Colonic mucosa (tissue), 4 donors: ENCODE results near the gene HDLBP. TPM values are rescaled to one million over a fixed set of nuclear protein-coding genes. Genes with fewer than 3 reads are reported as not detected.

ENCODE experiments used
- DNase-seq: peaks from one replicate; pipeline ENCODE4 v3.0.0-alpha.2; 2020
- H3K27ac ChIP-seq: fragments of 200-600 bp; one replicate; pipeline ENCODE4 v1.8.0; 2021
- H3K27me3 ChIP-seq: fragments of 200-600 bp; one replicate; pipeline ENCODE4 v1.8.0; 2021
- H3K36me3 ChIP-seq: fragments of 200-600 bp; one replicate; pipeline ENCODE4 v1.8.0; 2021
- H3K4me1 ChIP-seq: fragments of 200-600 bp; one replicate; pipeline ENCODE4 v1.8.0; 2021; ENCODE audit warnings: mild to moderate bottlenecking
- H3K4me3 ChIP-seq: fragments of 200-600 bp; one replicate; pipeline ENCODE4 v1.8.0; 2021
- H3K9ac ChIP-seq, 2 donors: one replicate each; pipeline ENCODE4 v1.7.0; 2013; ENCODE audit warnings: control low read depth in 2 of 2, low read depth in 2 of 2, low read length in 2 of 2
- H3K9me3 ChIP-seq: fragments of 200-600 bp; one replicate; pipeline ENCODE4 v1.8.0; 2021
- intact Hi-C: fragments of 100-400 bp; cut with DNase I; formaldehyde crosslinking; loops from one replicate; pipeline ENCODE4 v1.14.1; 2022
- total RNA-seq, 2 donors: library from RNA; stranded (reverse); fragmentation: NEBNext Ultra II Directional in 1 of 2; extraction: Animal tissue kit (Norgen Biotek cat#: 25700) in 1 of 2; gene quantifications; one replicate each; pipeline ENCODE4 v1.2.1, GENCODE V29; 2021
- TF ChIP-seq, protein P1 (sequence below): fragments of 200-600 bp; IDR thresholded peaks from one replicate; pipeline ENCODE4 v1.8.0; 2022; ENCODE audit warnings: antibody characterized with exemption, mild to moderate bottlenecking
- donor health status: healthy.
- donor health status: DM: no; HTN: no; CAD: no.
- donor health status: DM: no; HTN: no; CAD: no.

HDLBP gene
- total RNA-seq, 2 donors from 2014 or later, result 483 to 625 TPM

GRCh38 chr2:241189856-241190201, 125.6 kb downstream of the HDLBP start:
- no peaks in the 10 kb centered on the region for H3K27me3 ChIP-seq
- no peak for DNase-seq
- H3K4me1 ChIP-seq, result no peaks in the 10 kb centered on the region
- no peak overlapping the region for H3K9ac ChIP-seq
- intact Hi-C loops, result no loop called here
- H3K27ac ChIP-seq, result no peak overlapping the region
- TF ChIP-seq, protein P1, sequence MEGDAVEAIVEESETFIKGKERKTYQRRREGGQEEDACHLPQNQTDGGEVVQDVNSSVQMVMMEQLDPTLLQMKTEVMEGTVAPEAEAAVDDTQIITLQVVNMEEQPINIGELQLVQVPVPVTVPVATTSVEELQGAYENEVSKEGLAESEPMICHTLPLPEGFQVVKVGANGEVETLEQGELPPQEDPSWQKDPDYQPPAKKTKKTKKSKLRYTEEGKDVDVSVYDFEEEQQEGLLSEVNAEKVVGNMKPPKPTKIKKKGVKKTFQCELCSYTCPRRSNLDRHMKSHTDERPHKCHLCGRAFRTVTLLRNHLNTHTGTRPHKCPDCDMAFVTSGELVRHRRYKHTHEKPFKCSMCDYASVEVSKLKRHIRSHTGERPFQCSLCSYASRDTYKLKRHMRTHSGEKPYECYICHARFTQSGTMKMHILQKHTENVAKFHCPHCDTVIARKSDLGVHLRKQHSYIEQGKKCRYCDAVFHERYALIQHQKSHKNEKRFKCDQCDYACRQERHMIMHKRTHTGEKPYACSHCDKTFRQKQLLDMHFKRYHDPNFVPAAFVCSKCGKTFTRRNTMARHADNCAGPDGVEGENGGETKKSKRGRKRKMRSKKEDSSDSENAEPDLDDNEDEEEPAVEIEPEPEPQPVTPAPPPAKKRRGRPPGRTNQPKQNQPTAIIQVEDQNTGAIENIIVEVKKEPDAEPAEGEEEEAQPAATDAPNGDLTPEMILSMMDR, result no peak
- no peak overlapping the region for H3K4me3 ChIP-seq
- H3K9me3 ChIP-seq, result no peaks in the 10 kb centered on the region
- no peaks in the 10 kb centered on the region for H3K36me3 ChIP-seq

- H3K4me1 ChIP-seq, result no peaks in the 10 kb centered on the region
- H3K27ac ChIP-seq, result no peak overlapping the region
- no peaks in the 10 kb centered on the region for H3K9me3 ChIP-seq
- H3K36me3 ChIP-seq, result no peaks in the 10 kb centered on the region
- H3K27me3 ChIP-seq, result no peaks in the 10 kb centered on the region
- intact Hi-C loops, result no loop called here
- TF ChIP-seq, protein P1, result no peak
- H3K9ac ChIP-seq, result peak overlapping the region; percentile 12 to 35
- H3K4me3 ChIP-seq, result peak overlapping the region; percentile 31
- no peak for DNase-seq
These were observed 126.2 kb downstream of the HDLBP start for GRCh38 chr2:241189093-241189855.

DNA sequence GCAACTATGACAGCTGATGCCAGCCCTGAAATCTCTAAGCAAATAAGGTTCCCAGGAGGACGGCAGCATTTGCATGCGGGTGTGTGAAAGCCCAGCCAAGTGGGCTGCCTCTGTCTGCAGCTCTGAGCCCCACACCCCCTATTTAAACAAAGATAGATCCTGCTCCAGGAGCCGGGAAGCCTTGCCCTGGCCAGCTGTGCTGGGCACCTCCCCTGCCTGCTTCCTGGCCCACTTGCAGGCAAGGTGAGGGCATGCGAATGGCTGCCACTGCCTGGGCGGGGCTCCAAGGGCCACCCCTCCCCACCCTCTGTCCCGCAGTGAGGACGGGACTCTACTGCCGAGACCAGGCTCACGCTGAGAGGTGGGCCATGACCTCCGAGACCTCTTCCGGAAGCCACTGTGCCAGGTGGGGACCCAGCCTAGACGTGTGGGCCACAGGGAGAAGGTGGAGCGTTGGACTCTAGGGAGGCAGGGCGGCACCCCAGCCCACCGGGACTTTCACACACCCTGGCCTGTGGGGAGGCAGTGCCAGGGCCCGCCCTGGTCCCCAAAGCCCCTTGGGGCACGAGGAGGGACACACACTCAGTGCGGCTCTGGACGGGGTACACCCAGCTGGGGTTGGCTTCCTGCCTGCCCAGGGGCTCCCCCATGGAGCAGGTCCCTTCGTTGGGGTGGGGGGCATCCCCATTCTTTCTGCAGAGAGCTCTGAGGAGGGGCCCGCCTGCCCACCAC, 126.9 kb downstream of the HDLBP start, which contains the start of gene ANO7:
ANO7 (plus strand) TSS at position 317 of the 732 bp plus-strand sequence. CDS start 1,387 bp downstream, outside the sequence.
- no peaks in the 10 kb centered on the region for H3K9me3 ChIP-seq
- peak within 1 kb of the TSS; percentile 31 for H3K4me3 ChIP-seq
- no peaks in the 10 kb centered on the region for H3K36me3 ChIP-seq
- H3K4me1 ChIP-seq, result no peaks in the 10 kb centered on the region
- peak; percentile 62 for DNase-seq
- intact Hi-C loops, result no loop called here
- H3K27me3 ChIP-seq, result no peaks in the 10 kb centered on the region
- TF ChIP-seq, protein P1, result no peak
- H3K27ac ChIP-seq, result no peak within 1 kb of the TSS
- H3K9ac ChIP-seq, result peak within 1 kb of the TSS; percentile 55 to 66

- TF ChIP-seq, protein P1, result no peak
- DNase-seq, result no peak
- Histone ChIP-seq H3K4me1 (no peaks in the 10 kb centered on the region), H3K4me3 (no peak overlapping the region), H3K36me3 (no peaks in the 10 kb centered on the region), H3K9ac (peak overlapping the region in 1 of 2 donors; percentile 55), H3K27me3 (no peaks in the 10 kb centered on the region), H3K9me3 (no peaks in the 10 kb centered on the region), H3K27ac (no peak overlapping the region)
- intact Hi-C loops, result no loop called here
These were observed 127.6 kb downstream of the HDLBP start for GRCh38 chr2:241187918-241188234.

DNA sequence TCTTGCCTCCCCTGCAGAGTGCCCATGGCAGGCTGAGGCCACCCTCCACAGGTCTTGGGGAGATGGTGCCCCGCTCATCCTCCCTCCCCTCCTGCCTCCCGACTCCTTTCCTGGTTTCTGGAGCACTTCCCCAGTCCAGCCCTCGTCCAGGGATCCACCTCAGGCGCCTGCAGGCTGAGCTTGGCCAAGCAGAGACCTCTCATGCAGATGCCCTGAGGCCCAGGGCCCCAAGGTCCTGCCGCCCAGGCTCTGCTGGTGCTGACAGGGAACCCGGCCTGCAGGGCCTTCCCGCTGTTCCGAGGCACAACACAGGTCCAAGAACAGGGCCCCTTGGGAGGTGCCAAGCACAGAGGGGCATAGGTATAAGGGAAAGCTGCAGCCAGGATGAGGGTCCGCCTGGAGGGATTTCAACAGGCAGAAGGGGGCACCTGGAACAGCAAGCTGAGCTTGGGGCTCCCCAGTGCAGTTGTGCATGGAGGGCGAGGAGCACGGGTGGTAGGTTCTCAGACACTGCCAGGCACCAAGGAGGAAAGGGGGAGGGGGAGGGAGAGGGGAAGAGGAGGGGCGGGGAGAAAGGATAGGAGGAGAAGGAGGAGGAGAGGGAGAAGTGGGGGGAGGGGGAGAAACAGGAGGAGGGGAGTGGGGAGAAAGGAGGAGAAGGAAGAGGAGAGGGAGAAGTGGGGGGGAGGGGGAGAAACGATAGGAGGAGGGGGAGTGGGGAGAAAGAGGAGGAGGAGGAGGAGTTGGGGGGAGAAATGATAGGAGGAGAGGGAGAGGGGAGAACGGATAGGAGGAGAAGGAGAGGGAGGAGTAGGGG, 128.2 kb downstream of the HDLBP start:
- H3K4me3 ChIP-seq, result no peak overlapping the region
- H3K4me1 ChIP-seq, result no peaks in the 10 kb centered on the region
- H3K36me3 ChIP-seq, result no peaks in the 10 kb centered on the region
- H3K27me3 ChIP-seq, result no peaks in the 10 kb centered on the region
- H3K9ac ChIP-seq, result peak overlapping the region in 1 of 2 donors; percentile 12
- intact Hi-C loops, result no loop called here
- TF ChIP-seq, protein P1, result no peak
- H3K9me3 ChIP-seq, result no peaks in the 10 kb centered on the region
- no peak for DNase-seq
- no peak overlapping the region for H3K27ac ChIP-seq
